Fibroblast of the aortic adventitia (primary cell): ENCODE measurements around the gene TMEM123. TPM values are rescaled to one million over a fixed set of nuclear protein-coding genes. Genes with fewer than 3 reads are reported as not detected.

Experiments
- DNase-seq: peaks from one replicate; pipeline ENCODE4 v3.0.0-alpha.2; 2010; ENCODE audit warnings: low read depth
- H3K4me3 ChIP-seq: 2 replicates; pipeline ENCODE4 v1.5.1; 2011; ENCODE audit warnings: low read depth, mild to moderate bottlenecking, control low read depth, low read length, moderate library complexity
- CTCF ChIP-seq: IDR thresholded peaks from 2 replicates; pipeline ENCODE4 v1.5.1; 2011; ENCODE audit warnings: mild to moderate bottlenecking, low read length, control low read depth, inconsistent platforms; ENCODE audit not compliant: insufficient read depth
- total RNA-seq: library from RNA; depleted of rRNA; stranded (reverse); fragments of >200 nt; gene quantifications from 2 replicates; pipeline ENCODE4 v1.2.3, GENCODE V29; 2012; ENCODE audit warnings: low replicate concordance

Gene TMEM123
- total RNA-seq, 1 donor = 86.3 TPM

DNA sequence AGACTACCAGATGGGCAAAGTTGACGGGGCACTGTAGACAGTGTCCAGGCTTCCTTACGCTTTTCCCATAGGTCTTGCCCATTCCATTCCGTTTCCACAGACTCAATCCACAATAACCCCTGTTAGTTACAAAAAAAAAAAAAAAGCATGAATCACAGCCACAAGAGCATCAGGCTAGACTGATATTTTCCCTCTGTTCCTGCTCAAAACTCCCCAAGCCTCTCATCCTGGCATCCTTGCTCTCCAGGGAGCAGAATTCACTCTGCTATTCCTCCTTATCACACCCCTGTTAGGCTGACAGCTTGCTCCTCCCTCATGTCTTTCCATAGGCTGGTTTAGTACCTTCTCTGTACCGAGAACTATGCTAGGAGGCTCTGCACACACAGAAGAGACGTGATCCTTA, 42.2 kb downstream of the TMEM123 start:
- TF ChIP-seq CTCF = no peak
- peak; percentile 47 for DNase-seq

DNA sequence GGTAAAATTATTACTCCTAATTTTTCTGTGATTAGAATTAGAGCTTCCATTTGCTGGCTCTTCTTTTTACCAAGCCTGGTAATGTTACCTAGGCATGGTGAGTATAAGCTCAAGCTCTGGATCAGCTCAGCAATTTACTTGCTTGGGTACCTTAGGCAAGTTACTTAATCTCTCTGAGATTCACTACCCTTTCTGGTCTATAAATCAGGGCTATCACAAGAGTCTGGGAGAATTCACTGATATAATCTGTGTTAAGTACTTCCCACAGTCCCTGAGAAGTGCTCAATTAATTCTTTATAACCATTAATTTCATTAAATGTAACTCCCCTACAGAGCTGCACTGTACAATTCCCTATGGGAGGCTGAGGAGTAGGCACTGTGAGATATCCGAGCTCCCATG, 44.2 kb downstream of the TMEM123 start:
- no peak for DNase-seq
- TF ChIP-seq CTCF = no peak
- no peak overlapping the region for H3K4me3 ChIP-seq

More for the DNA sequence above, 42.2 kb downstream of the TMEM123 start:
- no peak overlapping the region for H3K4me3 ChIP-seq

DNA sequence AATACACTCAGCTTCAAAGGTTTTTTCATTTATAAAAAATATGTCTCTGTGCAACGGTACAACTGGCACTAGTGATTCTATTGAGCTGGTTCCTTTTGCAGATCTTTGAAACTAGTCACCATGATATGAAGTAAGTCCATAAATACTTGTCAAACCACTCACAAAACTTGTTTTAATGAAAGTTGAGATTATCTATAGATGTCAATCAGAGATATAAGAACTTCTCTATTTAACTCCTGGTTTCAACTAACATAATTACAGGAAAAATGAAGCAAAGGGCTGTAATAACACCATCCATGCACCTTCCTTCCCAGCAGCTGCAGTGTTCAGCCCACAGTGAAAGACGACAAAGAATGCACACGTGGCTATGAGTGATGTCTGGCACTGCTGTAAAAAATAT, 44.7 kb downstream of the TMEM123 start:
- no peak overlapping the region for H3K4me3 ChIP-seq
- no peak for TF ChIP-seq CTCF
- no peak for DNase-seq

DNA sequence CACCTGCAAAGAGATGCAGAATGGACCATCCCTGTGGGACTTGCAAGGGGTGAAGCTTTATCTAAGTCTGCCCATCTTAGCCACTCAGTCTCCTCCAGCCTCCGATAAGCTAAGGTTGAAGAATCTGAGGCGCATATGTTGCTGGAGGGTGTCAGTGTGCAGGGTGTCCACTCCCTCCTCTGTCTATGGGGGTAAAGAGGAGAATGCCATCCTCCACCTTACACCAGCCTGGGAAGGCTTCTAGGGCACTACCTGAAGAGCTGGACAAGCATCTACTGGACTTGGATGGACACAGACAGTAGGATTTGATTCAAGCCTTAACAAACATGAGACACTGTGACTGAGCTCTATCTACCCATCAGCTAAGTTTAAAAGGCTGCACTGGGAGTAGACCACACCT, 46.5 kb downstream of the TMEM123 start:
- no peak for DNase-seq
- H3K4me3 ChIP-seq = no peak overlapping the region
- TF ChIP-seq CTCF = no peak

DNA sequence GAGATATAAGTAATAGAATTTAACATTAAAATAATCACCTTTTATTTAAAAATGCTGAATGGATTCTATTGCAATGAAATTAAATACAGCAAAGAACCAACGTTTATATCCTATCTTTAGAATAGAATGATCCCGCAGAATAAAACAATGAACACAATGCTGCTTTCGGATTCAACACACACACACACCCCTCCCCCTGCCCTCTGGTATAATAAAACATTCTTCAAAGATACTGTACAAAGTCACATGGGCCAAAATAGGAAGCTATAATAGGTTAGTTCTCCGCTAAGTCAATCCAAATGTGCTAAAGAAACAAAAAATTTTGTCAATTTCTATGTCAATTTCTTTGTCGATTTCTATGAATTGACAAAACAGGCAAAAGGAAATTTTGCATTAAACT, 47.1 kb downstream of the TMEM123 start:
- DNase-seq = no peak
- no peak for TF ChIP-seq CTCF
- no peak overlapping the region for H3K4me3 ChIP-seq

GRCh38 chr11:102402548-102402947, 50.0 kb downstream of the TMEM123 start:
- TF ChIP-seq CTCF = no peak
- no peak overlapping the region for H3K4me3 ChIP-seq
- no peak for DNase-seq

GRCh38 chr11:102401905-102402304, 50.7 kb downstream of the TMEM123 start:
- TF ChIP-seq CTCF = no peak
- no peak overlapping the region for H3K4me3 ChIP-seq
- DNase-seq = no peak
